ENCODE data around the gene TIAL1. TPM values are rescaled to one million over a fixed set of nuclear protein-coding genes. Genes with fewer than 3 reads are reported as not detected.

Gene TIAL1
- total RNA-seq, 2 experiments from 2014 or later = 159 to 174 TPM

- no peak overlapping the region for H3K4me3 ChIP-seq (ENCODE audit: low read length)
- Mint-ChIP-seq H3K4me3 (no peak overlapping the region), H3K27ac (no peak overlapping the region), H3K36me3 (ENCODE audit: low read depth) (no peaks in the 10 kb centered on the region), H3K27me3 (no peaks in the 10 kb centered on the region), H3K9me3 (no peaks in the 10 kb centered on the region), H3K4me1 (ENCODE audit: low read depth) (peaks cover 24% of the 10 kb centered on the region)
- H3K27me3 ChIP-seq (ENCODE audit: control insufficient read depth in 1 of 2, insufficient read depth in 2 of 2, low read length in 2 of 2) = no peaks in the 10 kb centered on the region
- ChIA-PET POLR2A (no interaction called here), CTCF (no interaction called here)
- H3K4me1 ChIP-seq (ENCODE audit: insufficient read depth, low read length) = peaks cover 29% of the 10 kb centered on the region
- no peak for TF ChIP-seq CTCF (IDR thresholded peaks at IDR 0.05)
- intact Hi-C loops (cut with DNase I, micrococcal nuclease) = no loop called here
- no peak for ATAC-seq (ENCODE audit: poor library complexity)
- no peak for DNase-seq
- peaks cover 5 to 9% of the 10 kb centered on the region in 2 experiments for H3K9me3 ChIP-seq (ENCODE audit: control insufficient read depth in 1 of 2, insufficient read depth in 1 of 2, low read length in 2 of 2)
- H3K27ac ChIP-seq (ENCODE audit: low read depth in 1 of 2, low read length in 2 of 2) = no peak overlapping the region
- H3K36me3 ChIP-seq (ENCODE audit: insufficient read depth, low read length) = no peaks in the 10 kb centered on the region
Observed at GRCh38 chr10:119640384-119640783, 43.6 kb upstream of the TIAL1 start.

GRCh38 chr10:119638982-119639381, 42.2 kb upstream of the TIAL1 start:
- intact Hi-C loops (cut with DNase I, micrococcal nuclease) = no loop called here

GRCh38 chr10:119637631-119638030, 40.9 kb upstream of the TIAL1 start:
- Histone ChIP-seq H3K4me3 (ENCODE audit: low read length) (no peak overlapping the region), H3K27ac (ENCODE audit: low read depth in 1 of 2, low read length in 2 of 2) (no peak overlapping the region), H3K9me3 (ENCODE audit: control insufficient read depth in 1 of 2, insufficient read depth in 1 of 2, low read length in 2 of 2) (no peaks in the 10 kb centered on the region), H3K36me3 (ENCODE audit: insufficient read depth, low read length) (no peaks in the 10 kb centered on the region), H3K27me3 (ENCODE audit: control insufficient read depth in 1 of 2, insufficient read depth in 2 of 2, low read length in 2 of 2) (no peaks in the 10 kb centered on the region), H3K4me1 (ENCODE audit: insufficient read depth, low read length) (peaks cover 16% of the 10 kb centered on the region)
- POLR2A ChIA-PET = no interaction called here
- intact Hi-C loops (cut with DNase I, micrococcal nuclease) = no loop called here
- Mint-ChIP-seq H3K27me3 (no peaks in the 10 kb centered on the region), H3K4me1 (ENCODE audit: low read depth) (peaks cover 13% of the 10 kb centered on the region), H3K4me3 (no peak overlapping the region), H3K9me3 (no peaks in the 10 kb centered on the region), H3K36me3 (ENCODE audit: low read depth) (no peaks in the 10 kb centered on the region), H3K27ac (no peak overlapping the region)
- CTCF ChIA-PET = no interaction called here
- no peak for ATAC-seq (ENCODE audit: poor library complexity)
- no peak for DNase-seq
- TF ChIP-seq CTCF (IDR thresholded peaks at IDR 0.05) = no peak

More at GRCh38 chr10:119638982-119639381, 42.2 kb upstream of the TIAL1 start:
- Mint-ChIP-seq H3K27ac (no peak overlapping the region), H3K27me3 (no peaks in the 10 kb centered on the region), H3K4me1 (ENCODE audit: low read depth) (peaks cover 24% of the 10 kb centered on the region), H3K36me3 (ENCODE audit: low read depth) (no peaks in the 10 kb centered on the region), H3K9me3 (no peaks in the 10 kb centered on the region), H3K4me3 (no peak overlapping the region)
- H3K9me3 ChIP-seq (ENCODE audit: control insufficient read depth in 1 of 2, insufficient read depth in 1 of 2, low read length in 2 of 2) = no peaks in the 10 kb centered on the region
- CTCF ChIA-PET = no interaction called here
- H3K4me3 ChIP-seq (ENCODE audit: low read length) = no peak overlapping the region
- H3K4me1 ChIP-seq (ENCODE audit: insufficient read depth, low read length) = peaks cover 29% of the 10 kb centered on the region
- no peaks in the 10 kb centered on the region for H3K27me3 ChIP-seq (ENCODE audit: control insufficient read depth in 1 of 2, insufficient read depth in 2 of 2, low read length in 2 of 2)
- no peak for TF ChIP-seq CTCF (IDR thresholded peaks at IDR 0.05)
- ATAC-seq (ENCODE audit: poor library complexity) (no peak), DNase-seq (no peak)
- POLR2A ChIA-PET = no interaction called here
- no peaks in the 10 kb centered on the region for H3K36me3 ChIP-seq (ENCODE audit: insufficient read depth, low read length)
- no peak overlapping the region for H3K27ac ChIP-seq (ENCODE audit: low read depth in 1 of 2, low read length in 2 of 2)

All from CD4-positive, alpha-beta T cell (primary cell).